GM12878 (cell line): Measurements from ENCODE around the gene SEMA5A. TPM values are rescaled to one million over a fixed set of nuclear protein-coding genes. Genes with fewer than 3 reads are reported as not detected.

Source experiments
- ATAC-seq: fragments of 200-7000 bp; cut with Tn5 transposase; 3 replicates; pipeline ENCODE4 v1.9.1; 2020; ENCODE audit warnings: mild to moderate bottlenecking, moderate library complexity
- BruUV-seq: library from RNA; stranded (reverse); fragments of 400-500 nt; replicated peaks from 2 replicates; lab custom pipeline; 2021; lab: Mats Ljungman, UMichigan
- CTCF ChIA-PET: fragments of 300-600 bp; sonication (Branson Sonifier 250); formaldehyde crosslinking; extraction: SDS; loops from one replicate; lab custom pipeline; 2021; ENCODE audit warnings: inconsistent platforms; lab: Yijun Ruan, JAX
- POLR2A ChIA-PET: fragments of 350-600 bp; formaldehyde crosslinking; extraction: SDS; loops from one replicate; lab custom pipeline; 2021; ENCODE audit warnings: inconsistent platforms; lab: Charles Lee
- RAD21 ChIA-PET: fragments of 300-600 bp; sonication (Branson Sonifier 250); formaldehyde crosslinking; loops from one replicate; lab custom pipeline; 2023; ENCODE audit warnings: antibody characterized with exemption; ENCODE audit not compliant: unreplicated experiment; lab: Charles Lee
- SMC1A ChIA-PET: fragments of 300-600 bp; sonication (Branson Sonifier 250); formaldehyde crosslinking; loops from one replicate; lab custom pipeline; 2023; ENCODE audit not compliant: unreplicated experiment, uncharacterized antibody; lab: Charles Lee
- DNase-seq: peaks from one replicate; pipeline ENCODE4 v3.0.0-alpha.2; 2011; ENCODE audit warnings: low read depth, low spot score
- FAIRE-seq: peaks from 3 replicates; lab custom pipeline; 2011; peaks lifted over from hg19 to GRCh38; lab: Jason Lieb, UNC
- H2AFZ ChIP-seq: 2 replicates; pipeline ENCODE4 v1.6.0; 2011; ENCODE audit warnings: low read depth, low read length, control low read depth; ENCODE audit not compliant: control insufficient read depth
- H3K27ac ChIP-seq: 2 replicates; pipeline ENCODE4 v1.5.1; 2011; ENCODE audit warnings: control low read depth; ENCODE audit not compliant: control insufficient read depth, insufficient read depth
- H3K27me3 ChIP-seq, 2 experiments: replicated peaks in 1 of 2; 2 replicates each; pipeline versions ENCODE4 v1.6.0 to v1.6.1; 2011; ENCODE audit warnings: low read length in 1 of 2; ENCODE audit not compliant: control insufficient read depth in 2 of 2, insufficient read depth in 2 of 2
- H3K36me3 ChIP-seq, 2 experiments: 2 replicates each; pipeline ENCODE4 v1.5.1; 2011; ENCODE audit warnings: low read length in 1 of 2; ENCODE audit not compliant: control insufficient read depth in 2 of 2, insufficient read depth in 2 of 2
- H3K4me1 ChIP-seq: 2 replicates; pipeline ENCODE4 v1.6.1; 2011; ENCODE audit warnings: mild to moderate bottlenecking, low read length, moderate library complexity, mixed read lengths; ENCODE audit not compliant: control insufficient read depth, insufficient read depth
- H3K4me2 ChIP-seq: 2 replicates; pipeline ENCODE4 v1.6.0; 2011; ENCODE audit warnings: control low read depth; ENCODE audit not compliant: control insufficient read depth, insufficient read depth
- H3K4me3 ChIP-seq: fragments of 200-600 bp; sonication (generic); 2 replicates; pipeline ENCODE4 v1.5.1; 2016
- H3K79me2 ChIP-seq: 2 replicates; pipeline ENCODE4 v1.6.0; 2011; ENCODE audit warnings: low read length; ENCODE audit not compliant: control insufficient read depth, insufficient read depth
- H3K9ac ChIP-seq: 2 replicates; pipeline ENCODE4 v1.8.0; 2011; ENCODE audit warnings: low read length, control low read depth, mixed read lengths; ENCODE audit not compliant: control insufficient read depth, insufficient read depth
- H3K9me3 ChIP-seq: replicated peaks from 3 replicates; pipeline ENCODE4 v1.5.1; 2011; ENCODE audit warnings: mild to moderate bottlenecking, low read length; ENCODE audit not compliant: control insufficient read depth, insufficient read depth
- H4K20me1 ChIP-seq: 2 replicates; pipeline ENCODE4 v1.6.0; 2011; ENCODE audit not compliant: control insufficient read depth, insufficient read depth
- CBFB ChIP-seq: IDR thresholded peaks from 2 replicates; pipeline ENCODE4 v1.6.1; 2016; ENCODE audit warnings: antibody characterized with exemption, low read depth
- CEBPB ChIP-seq, 2 experiments: fragments of 150-350 bp in 1 of 2; IDR thresholded peaks; 2 replicates each; pipeline ENCODE4 v1.6.1; 2012 to 2014; ENCODE audit warnings: low read depth in 2 of 2, low read length in 2 of 2, borderline replicate concordance in 1 of 2, inconsistent platforms in 1 of 2
- ETV6 ChIP-seq, 2 experiments: fragments of 450-650 bp in 1 of 2; IDR thresholded peaks in 1 of 2; conservative IDR thresholded peaks in 1 of 2; 2 replicates each; pipeline ENCODE4 v1.6.1; 2014; ENCODE audit warnings: antibody characterized with exemption in 1 of 2, borderline replicate concordance in 1 of 2, low read depth in 1 of 2, mild to moderate bottlenecking in 1 of 2, moderate library complexity in 1 of 2
- NBN ChIP-seq: fragments of 450-650 bp; IDR thresholded peaks from 2 replicates; pipeline ENCODE4 v1.6.1; 2016
- SPI1 ChIP-seq: IDR thresholded peaks from 2 replicates; pipeline ENCODE4 v1.6.1; 2011; ENCODE audit warnings: low read depth, mild to moderate bottlenecking, low read length, moderate library complexity, borderline replicate concordance; ENCODE audit not compliant: insufficient read depth
- TBL1XR1 ChIP-seq: IDR thresholded peaks from 2 replicates; pipeline ENCODE4 v1.6.1; 2012; ENCODE audit warnings: low read depth, low read length, improper control_type of control experiment
- WGBS: methylation state at CpG from one replicate; pipeline ENCODE4 v1.1.6; 2016; ENCODE audit warnings: low lambda C conversion rate; ENCODE audit not compliant: insufficient replicate concordance, insufficient coverage; ENCODE audit errors: missing lambda C conversion rate; 5-methylcytosine and 5-hydroxymethylcytosine counted together
- in situ Hi-C: fragments of 300-500 bp; cut with MboI; formaldehyde crosslinking; loops from 9 replicates; pipeline ENCODE4 v1.14.3; 2018; ENCODE audit warnings: mixed read lengths
- intact Hi-C: fragments of 100-400 bp; cut with micrococcal nuclease; formaldehyde crosslinking; loops from one replicate; pipeline ENCODE4 v1.14.2; 2022; ENCODE audit not compliant: unreplicated experiment
- polyA plus RNA-seq, 11 experiments: library from polyadenylated mRNA; depleted of rRNA in 4 of 11; unstranded in 6 of 11; stranded (reverse) in 5 of 11; fragments of >200 nt; fragmentation: Nextera tagmentation in 4 of 11; fragmentation: Illumina TruSeq in 1 of 11; extraction: Ambion mirVana in 4 of 11; extraction: Trizol in 1 of 11; gene quantifications; 1 replicate in 1 of 11; 2 replicates in 10 of 11; pipeline versions ENCODE4 v1.2.1 to v1.2.3, GENCODE V29; 2011 to 2016; ENCODE audit warnings: inconsistent platforms in 2 of 11, missing spikeins in 2 of 11, low read depth in 1 of 11
- total RNA-seq, 4 experiments: library from RNA; depleted of rRNA in 3 of 4; stranded (reverse); fragments of >200 nt in 3 of 4; fragmentation: Illumina TruSeq in 1 of 4; extraction: Trizol in 1 of 4; gene quantifications; 2 replicates each; pipeline versions ENCODE4 v1.2.1 to v1.2.3, GENCODE V29; 2013 to 2021
- TF ChIP-seq, protein P1 (sequence below): fragments of 450-650 bp; formaldehyde crosslinking; IDR thresholded peaks from 2 replicates; pipeline ENCODE4 v1.5.0; 2022; ENCODE audit warnings: mild to moderate bottlenecking, missing genetic modification characterization
- TF ChIP-seq, protein P2 (sequence below): fragments of 450-650 bp; IDR thresholded peaks from 2 replicates; pipeline ENCODE4 v1.6.1; 2016; ENCODE audit warnings: mild to moderate bottlenecking, moderate library complexity, borderline replicate concordance
- TF ChIP-seq, protein P3 (sequence below): IDR thresholded peaks from 2 replicates; pipeline ENCODE4 v1.6.1; 2011; ENCODE audit warnings: mild to moderate bottlenecking, low read depth, low read length, moderate library complexity; ENCODE audit not compliant: insufficient replicate concordance
- TF ChIP-seq, protein P4 (sequence below): fragments of 450-650 bp; IDR thresholded peaks from 2 replicates; pipeline ENCODE4 v1.6.1; 2016; ENCODE audit warnings: mild to moderate bottlenecking

SEMA5A gene
- total and polyA plus RNA-seq, 10 of the 15 experiments (the other 5 are each of a cell fraction or from before 2014, with no cell fraction given), result 0.03 to 2.4 (median 0.09) TPM; not detected in 1

DNA sequence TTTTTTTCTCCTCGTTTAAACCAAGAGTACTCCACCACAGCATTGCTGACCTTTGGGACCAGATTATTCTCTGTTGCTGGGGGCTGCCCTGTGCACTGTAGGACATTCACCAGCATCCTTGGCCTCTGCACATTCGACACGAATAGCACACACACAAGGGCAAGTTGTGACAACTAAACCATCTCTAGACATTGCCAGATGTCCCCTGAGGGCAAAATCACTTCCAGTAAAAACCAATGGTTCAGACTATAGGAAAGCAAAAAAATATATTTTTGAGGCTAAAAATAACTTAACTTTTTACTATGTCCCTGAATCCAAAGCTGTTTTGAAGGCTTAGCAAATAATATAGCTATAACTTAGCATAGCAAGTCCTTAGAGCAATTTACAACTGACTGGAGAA lies 65.9 kb downstream of the SEMA5A start (continued):
- TF ChIP-seq, protein P1, sequence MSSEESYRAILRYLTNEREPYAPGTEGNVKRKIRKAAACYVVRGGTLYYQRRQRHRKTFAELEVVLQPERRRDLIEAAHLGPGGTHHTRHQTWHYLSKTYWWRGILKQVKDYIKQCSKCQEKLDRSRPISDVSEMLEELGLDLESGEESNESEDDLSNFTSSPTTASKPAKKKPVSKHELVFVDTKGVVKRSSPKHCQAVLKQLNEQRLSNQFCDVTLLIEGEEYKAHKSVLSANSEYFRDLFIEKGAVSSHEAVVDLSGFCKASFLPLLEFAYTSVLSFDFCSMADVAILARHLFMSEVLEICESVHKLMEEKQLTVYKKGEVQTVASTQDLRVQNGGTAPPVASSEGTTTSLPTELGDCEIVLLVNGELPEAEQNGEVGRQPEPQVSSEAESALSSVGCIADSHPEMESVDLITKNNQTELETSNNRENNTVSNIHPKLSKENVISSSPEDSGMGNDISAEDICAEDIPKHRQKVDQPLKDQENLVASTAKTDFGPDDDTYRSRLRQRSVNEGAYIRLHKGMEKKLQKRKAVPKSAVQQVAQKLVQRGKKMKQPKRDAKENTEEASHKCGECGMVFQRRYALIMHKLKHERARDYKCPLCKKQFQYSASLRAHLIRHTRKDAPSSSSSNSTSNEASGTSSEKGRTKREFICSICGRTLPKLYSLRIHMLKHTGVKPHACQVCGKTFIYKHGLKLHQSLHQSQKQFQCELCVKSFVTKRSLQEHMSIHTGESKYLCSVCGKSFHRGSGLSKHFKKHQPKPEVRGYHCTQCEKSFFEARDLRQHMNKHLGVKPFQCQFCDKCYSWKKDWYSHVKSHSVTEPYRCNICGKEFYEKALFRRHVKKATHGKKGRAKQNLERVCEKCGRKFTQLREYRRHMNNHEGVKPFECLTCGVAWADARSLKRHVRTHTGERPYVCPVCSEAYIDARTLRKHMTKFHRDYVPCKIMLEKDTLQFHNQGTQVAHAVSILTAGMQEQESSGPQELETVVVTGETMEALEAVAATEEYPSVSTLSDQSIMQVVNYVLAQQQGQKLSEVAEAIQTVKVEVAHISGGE, result no peak
- no peak for TF ChIP-seq CBFB
- no peak for TF ChIP-seq NBN
- no peak for TF ChIP-seq TBL1XR1
- TF ChIP-seq, all 136 proteins: peak for 0

DNA sequence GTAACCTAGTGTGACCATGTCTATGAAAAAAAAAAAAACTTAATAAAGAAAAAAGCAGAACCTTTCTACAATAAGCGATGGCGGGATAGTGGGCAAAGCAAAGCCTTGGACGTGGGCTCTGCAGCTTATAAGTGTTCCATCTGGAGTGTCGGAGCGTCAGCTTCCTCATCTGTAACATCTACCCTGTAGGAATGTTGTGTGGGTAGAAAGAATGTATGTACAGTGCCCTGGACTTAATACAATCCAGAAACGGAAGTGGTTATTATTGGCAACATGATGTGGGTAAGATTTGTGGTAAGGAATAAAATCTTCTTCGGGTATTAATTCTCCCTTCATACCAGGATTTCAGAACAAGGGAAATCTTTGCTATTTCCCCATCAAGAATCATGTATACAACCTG lies 66.5 kb downstream of the SEMA5A start:
- Histone ChIP-seq H3K4me3 (no peak overlapping the region), H3K27ac (no peak overlapping the region), H4K20me1 (no peaks in the 10 kb centered on the region), H3K9ac (no peak overlapping the region), H3K4me2 (no peak overlapping the region), H3K36me3 (no peaks in the 10 kb centered on the region), H3K9me3 (no peaks in the 10 kb centered on the region; the same call in 1 of the 3 replicates), H2AFZ (no peak overlapping the region), H3K27me3 (no peaks in the 10 kb centered on the region; a peak in 1 of 4 replicates), H3K79me2 (no peaks in the 10 kb centered on the region), H3K4me1 (no peaks in the 10 kb centered on the region)
- no TSS peak for BruUV-seq
- no peak for FAIRE-seq
- intact Hi-C loops (no loop called here), in situ Hi-C loops (no loop called here)
- WGBS, result 30% methylated on average over 7 of the region's 7 CpGs
- no peak for DNase-seq
- POLR2A ChIA-PET, result no interaction called here
- RAD21 ChIA-PET, result no interaction called here
- no peak for TF ChIP-seq ETV6 (conservative IDR thresholded peaks at IDR 0.05 in 1 of 2, IDR thresholded peaks at IDR 0.05 in 1 of 2; ENCODE audit: borderline replicate concordance in 1 of 2, low read depth in 1 of 2)
- TF ChIP-seq, protein P2, sequence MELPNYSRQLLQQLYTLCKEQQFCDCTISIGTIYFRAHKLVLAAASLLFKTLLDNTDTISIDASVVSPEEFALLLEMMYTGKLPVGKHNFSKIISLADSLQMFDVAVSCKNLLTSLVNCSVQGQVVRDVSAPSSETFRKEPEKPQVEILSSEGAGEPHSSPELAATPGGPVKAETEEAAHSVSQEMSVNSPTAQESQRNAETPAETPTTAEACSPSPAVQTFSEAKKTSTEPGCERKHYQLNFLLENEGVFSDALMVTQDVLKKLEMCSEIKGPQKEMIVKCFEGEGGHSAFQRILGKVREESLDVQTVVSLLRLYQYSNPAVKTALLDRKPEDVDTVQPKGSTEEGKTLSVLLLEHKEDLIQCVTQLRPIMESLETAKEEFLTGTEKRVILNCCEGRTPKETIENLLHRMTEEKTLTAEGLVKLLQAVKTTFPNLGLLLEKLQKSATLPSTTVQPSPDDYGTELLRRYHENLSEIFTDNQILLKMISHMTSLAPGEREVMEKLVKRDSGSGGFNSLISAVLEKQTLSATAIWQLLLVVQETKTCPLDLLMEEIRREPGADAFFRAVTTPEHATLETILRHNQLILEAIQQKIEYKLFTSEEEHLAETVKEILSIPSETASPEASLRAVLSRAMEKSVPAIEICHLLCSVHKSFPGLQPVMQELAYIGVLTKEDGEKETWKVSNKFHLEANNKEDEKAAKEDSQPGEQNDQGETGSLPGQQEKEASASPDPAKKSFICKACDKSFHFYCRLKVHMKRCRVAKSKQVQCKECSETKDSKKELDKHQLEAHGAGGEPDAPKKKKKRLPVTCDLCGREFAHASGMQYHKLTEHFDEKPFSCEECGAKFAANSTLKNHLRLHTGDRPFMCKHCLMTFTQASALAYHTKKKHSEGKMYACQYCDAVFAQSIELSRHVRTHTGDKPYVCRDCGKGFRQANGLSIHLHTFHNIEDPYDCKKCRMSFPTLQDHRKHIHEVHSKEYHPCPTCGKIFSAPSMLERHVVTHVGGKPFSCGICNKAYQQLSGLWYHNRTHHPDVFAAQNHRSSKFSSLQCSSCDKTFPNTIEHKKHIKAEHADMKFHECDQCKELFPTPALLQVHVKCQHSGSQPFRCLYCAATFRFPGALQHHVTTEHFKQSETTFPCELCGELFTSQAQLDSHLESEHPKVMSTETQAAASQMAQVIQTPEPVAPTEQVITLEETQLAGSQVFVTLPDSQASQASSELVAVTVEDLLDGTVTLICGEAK, result no peak
- TF ChIP-seq, protein P3, sequence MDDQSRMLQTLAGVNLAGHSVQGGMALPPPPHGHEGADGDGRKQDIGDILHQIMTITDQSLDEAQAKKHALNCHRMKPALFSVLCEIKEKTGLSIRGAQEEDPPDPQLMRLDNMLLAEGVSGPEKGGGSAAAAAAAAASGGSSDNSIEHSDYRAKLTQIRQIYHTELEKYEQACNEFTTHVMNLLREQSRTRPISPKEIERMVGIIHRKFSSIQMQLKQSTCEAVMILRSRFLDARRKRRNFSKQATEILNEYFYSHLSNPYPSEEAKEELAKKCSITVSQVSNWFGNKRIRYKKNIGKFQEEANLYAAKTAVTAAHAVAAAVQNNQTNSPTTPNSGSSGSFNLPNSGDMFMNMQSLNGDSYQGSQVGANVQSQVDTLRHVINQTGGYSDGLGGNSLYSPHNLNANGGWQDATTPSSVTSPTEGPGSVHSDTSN, result no peak
- TF ChIP-seq, protein P4, sequence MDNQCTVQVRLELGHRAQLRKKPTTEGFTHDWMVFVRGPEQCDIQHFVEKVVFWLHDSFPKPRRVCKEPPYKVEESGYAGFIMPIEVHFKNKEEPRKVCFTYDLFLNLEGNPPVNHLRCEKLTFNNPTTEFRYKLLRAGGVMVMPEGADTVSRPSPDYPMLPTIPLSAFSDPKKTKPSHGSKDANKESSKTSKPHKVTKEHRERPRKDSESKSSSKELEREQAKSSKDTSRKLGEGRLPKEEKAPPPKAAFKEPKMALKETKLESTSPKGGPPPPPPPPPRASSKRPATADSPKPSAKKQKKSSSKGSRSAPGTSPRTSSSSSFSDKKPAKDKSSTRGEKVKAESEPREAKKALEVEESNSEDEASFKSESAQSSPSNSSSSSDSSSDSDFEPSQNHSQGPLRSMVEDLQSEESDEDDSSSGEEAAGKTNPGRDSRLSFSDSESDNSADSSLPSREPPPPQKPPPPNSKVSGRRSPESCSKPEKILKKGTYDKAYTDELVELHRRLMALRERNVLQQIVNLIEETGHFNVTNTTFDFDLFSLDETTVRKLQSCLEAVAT, result no peak
- TF ChIP-seq SPI1, result no peak
- no peak for TF ChIP-seq CEBPB (IDR thresholded peaks at IDR 0.05; ENCODE audit: borderline replicate concordance in 1 of 2, low read depth in 2 of 2, low read length in 2 of 2)
- ATAC-seq, result no peak
- CTCF ChIA-PET, result no interaction called here
- SMC1A ChIA-PET, result no interaction called here
